ENCODE data around the gene DNAJC5G. TPM values are rescaled to one million over a fixed set of nuclear protein-coding genes. Genes with fewer than 3 reads are reported as not detected.
"Not testable (repeated sequence)": the region's sequence is repeated elsewhere in the genome, so short reads cannot be mapped to it uniquely, and the experiment has no call there.

Gene DNAJC5G
- total RNA-seq, 1 donor from 2014 or later: not detected

DNA sequence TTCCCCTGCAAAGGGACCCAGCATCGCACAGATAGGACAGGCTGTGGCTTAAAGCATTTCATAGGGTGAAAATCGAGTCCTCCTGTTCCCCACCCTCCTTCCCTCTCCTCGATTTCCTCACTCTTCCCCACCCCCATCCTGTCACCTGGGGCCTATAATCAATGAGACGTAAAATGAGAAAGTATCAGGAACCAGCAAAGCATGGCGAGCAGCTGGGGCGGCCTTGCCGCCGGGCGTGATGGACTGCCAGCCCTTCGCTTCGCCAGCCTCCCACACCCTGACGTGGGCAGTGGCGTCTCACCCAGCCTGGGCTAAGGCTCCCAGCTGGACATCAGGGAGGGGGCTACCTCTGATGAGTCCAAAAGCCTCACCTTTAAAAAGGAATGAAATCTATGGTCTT is 23.5 kb upstream of the DNAJC5G start:
- DNase-seq (ENCODE audit: low spot score): no peak

GRCh38 chr2:27255187-27255586 is 20.0 kb upstream of the DNAJC5G start:
- no peak for DNase-seq (ENCODE audit: low spot score)

- DNase-seq (ENCODE audit: low spot score): no peak
Observed at GRCh38 chr2:27255660-27256059, 19.6 kb upstream of the DNAJC5G start.

GRCh38 chr2:27256855-27257454 is 18.3 kb upstream of the DNAJC5G start:
- DNase-seq (ENCODE audit: low spot score): no peak

GRCh38 chr2:27258051-27258450 is 17.2 kb upstream of the DNAJC5G start:
- DNase-seq (ENCODE audit: low spot score): no peak

DNA sequence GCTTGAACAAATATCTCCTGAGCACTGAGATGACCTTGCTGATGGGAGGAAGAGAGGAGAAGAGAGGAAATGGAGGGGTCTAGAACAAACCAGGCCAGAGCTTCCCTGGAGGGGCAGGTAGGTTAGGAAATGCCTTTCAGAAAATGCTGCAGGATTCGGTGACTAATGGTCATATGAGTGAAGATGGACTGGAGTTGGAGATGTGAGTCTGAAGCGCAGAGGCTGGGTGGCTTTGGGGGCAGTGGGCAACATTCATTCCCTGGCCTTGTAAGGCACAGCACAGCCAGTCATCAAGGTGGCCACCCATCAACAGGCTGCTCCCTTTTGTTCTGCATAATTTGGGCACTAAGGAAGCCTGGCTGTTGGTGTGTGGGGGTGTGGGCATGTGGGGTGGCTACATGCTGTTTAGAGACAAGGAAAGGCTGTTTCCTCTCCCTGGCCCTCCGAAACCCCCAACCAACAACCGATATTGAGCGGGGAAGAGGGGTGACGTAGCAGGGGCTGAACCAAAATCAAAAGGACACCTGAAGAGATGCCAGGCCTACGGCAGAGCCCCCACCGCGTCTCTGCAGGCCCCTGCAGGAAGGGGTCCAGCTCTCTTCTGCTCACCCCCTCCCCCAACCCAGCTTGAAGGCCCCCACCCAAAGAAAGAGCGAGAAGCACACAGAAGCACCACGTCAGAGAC is 13.8 kb upstream of the DNAJC5G start:
- no peak for DNase-seq (ENCODE audit: low spot score)

- DNase-seq (ENCODE audit: low spot score): no peak
Observed at GRCh38 chr2:27261926-27262298, 13.3 kb upstream of the DNAJC5G start.

DNA sequence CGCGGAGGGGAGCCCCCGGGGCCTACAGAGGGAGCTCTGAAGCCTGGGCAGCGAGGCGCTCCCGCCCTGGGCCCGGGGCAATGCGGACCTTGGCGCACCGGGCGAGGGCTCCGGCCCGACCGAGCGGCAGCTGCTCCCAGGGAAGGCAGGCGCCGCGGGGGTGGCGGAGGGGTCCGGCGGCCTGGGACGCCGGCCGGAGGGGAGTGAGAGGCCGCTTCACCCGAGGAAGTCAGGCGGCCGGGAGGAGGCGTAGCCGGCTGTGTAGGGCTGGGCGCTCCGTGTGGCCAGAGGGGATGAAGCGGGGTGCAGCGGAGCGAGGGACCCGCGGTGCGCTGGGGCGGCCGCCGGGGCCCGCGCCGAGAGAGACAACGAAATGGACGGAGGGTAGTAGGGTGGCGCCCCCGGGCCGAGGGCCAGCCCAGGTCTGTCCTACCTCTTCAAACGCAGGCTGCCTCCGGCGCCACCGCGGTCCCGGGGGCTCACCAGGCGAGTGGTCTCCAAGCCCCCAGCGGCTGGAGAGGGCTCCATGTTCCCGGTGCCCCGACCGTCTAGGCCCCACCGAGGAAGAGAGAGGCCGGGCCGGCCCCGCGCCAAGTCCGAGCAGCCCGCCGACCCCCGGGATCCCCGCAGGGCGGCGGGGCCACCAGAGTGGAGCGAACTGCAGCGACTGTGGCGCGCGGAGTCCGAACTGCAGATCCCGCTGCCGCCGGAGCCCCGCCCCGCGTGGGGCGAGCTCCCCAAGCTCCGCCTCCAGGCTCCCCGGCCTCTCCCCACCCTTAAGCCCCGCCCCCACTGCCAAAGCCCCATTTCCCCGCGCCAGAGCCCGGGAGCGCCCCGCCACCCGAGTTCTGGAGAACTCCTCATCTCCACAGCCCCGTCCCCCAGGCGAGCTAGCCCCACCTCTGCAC is 12.6 kb upstream of the DNAJC5G start, which contains the start of gene SLC30A3:
Gene SLC30A3 (minus strand): TSS at position 669 of the 908 bp plus-strand sequence. CDS start 141 bp downstream, at position 528.
- DNase-seq (ENCODE audit: low spot score): no peak

- no peak for DNase-seq (ENCODE audit: low spot score)
Observed at GRCh38 chr2:27263287-27264252, 11.7 kb upstream of the DNAJC5G start.

- no peak for DNase-seq (ENCODE audit: low spot score)
Observed at GRCh38 chr2:27264253-27264752, 10.9 kb upstream of the DNAJC5G start.

DNA sequence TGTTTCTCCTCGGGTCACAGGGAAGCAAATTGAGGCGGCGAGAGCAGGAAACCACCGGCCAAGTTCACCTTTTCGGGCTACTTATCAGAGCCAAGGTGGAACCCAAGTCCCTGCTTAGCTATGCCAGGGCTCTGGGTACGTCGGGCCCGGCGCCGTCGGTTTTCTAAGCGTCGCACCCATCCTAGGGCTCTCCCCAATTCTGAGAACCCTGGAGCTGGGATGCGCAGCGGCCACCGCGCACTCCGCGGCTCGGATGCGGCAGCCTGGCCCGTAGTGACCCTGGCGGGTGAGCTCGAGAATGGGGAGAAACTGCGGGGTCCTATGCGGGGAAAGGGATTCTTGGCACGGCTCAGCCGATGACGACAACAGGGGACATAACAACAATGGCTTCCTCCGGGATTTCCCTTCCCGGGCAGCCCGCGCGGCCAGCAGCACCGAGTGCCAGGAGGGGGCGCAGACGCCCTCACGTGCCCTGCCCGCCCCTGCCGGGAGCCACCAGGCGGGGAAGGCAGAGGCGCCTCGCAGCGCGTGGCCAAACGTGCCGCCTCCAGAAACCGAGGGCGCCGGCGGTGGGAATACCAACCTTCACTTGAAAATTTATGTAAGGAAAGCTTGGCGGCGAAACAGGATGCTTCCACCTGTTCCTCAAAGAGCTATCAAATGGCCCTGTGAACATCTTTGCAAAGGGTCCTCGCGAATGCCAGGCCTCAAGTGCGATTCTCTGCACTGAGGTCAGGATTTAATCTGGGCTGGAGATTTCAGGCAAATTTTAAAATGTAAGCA is 10.3 kb upstream of the DNAJC5G start:
- peak; percentile 53 for DNase-seq (ENCODE audit: low spot score)

GRCh38 chr2:27265536-27265870 is 9.7 kb upstream of the DNAJC5G start:
- no peak for DNase-seq (ENCODE audit: low spot score)

DNA sequence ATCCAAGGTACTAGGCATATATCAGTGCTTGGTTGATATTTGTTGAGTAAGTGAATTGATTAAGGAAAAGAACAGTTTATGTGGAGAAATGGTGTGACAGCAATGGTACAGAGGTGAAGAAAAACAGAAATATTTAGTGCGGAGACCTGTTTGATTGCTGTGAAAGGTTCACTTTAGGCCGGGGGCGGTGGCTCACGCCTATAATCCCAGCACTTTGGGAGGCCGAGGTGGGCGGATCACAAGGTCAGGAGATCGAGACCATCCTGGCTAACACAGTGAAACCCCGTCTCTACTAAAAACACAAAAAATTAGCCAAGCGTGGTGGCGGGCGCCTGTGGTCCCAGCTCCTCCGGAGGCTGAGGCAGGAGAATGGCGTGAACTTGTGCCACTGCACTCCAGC is 6.9 kb upstream of the DNAJC5G start:
- not testable (repeated sequence) for DNase-seq (ENCODE audit: low spot score)

- no peak for DNase-seq (ENCODE audit: low spot score)
Observed at GRCh38 chr2:27270131-27270530, 5.1 kb upstream of the DNAJC5G start.

GRCh38 chr2:27270670-27271069 is 4.6 kb upstream of the DNAJC5G start:
- DNase-seq (ENCODE audit: low spot score): no peak

GRCh38 chr2:27271631-27272340 is 3.4 kb upstream of the DNAJC5G start:
- no peak for DNase-seq (ENCODE audit: low spot score)

- DNase-seq (ENCODE audit: low spot score): not testable (repeated sequence)
Observed at GRCh38 chr2:27272537-27273522, 2.4 kb upstream of the DNAJC5G start.

GRCh38 chr2:27278010-27278409 is 2.8 kb downstream of the DNAJC5G start:
- DNase-seq (ENCODE audit: low spot score): no peak

GRCh38 chr2:27280826-27281225 is 5.6 kb downstream of the DNAJC5G start:
- DNase-seq (ENCODE audit: low spot score): no peak

Measured in ureter (tissue), 1 donor.